ENCODE results near the gene THAP7.

- TF ChIP-seq YY1 (IDR thresholded peaks at IDR 0.05; ENCODE audit: insufficient read depth, insufficient read length) (no peak), ZNF274 (IDR thresholded peaks at IDR 0.05; ENCODE audit: low read depth, low read length) (no peak)
Observed at GRCh38 chr22:20985720-20986119, 16.2 kb downstream of the THAP7 start.
